Mucosa of rectum (tissue), 2 donors: ENCODE data around the gene RACK1.
"Not testable (repeated sequence)": the region's sequence is repeated elsewhere in the genome, so short reads cannot be mapped to it uniquely, and the experiment has no call there.

ENCODE experiments used
- H3K27ac ChIP-seq, 2 donors: one replicate each; pipeline ENCODE4 v1.7.0; 2013; ENCODE audit warnings: inconsistent platforms in 2 of 2, low read depth in 2 of 2, low read length in 2 of 2
- H3K27me3 ChIP-seq, 2 donors: one replicate each; pipeline ENCODE4 v1.7.0; 2013; ENCODE audit warnings: low read length in 2 of 2; ENCODE audit not compliant: control insufficient read depth in 2 of 2, insufficient read depth in 2 of 2
- H3K36me3 ChIP-seq, 2 donors: one replicate each; pipeline ENCODE4 v1.7.0; 2013; ENCODE audit warnings: low read length in 2 of 2; ENCODE audit not compliant: control insufficient read depth in 2 of 2, insufficient read depth in 2 of 2
- H3K4me1 ChIP-seq, 2 donors: one replicate each; pipeline ENCODE4 v1.7.0; 2013; ENCODE audit warnings: low read length in 2 of 2, mild to moderate bottlenecking in 1 of 2; ENCODE audit not compliant: control insufficient read depth in 2 of 2, insufficient read depth in 2 of 2
- H3K4me3 ChIP-seq, 2 donors: one replicate each; pipeline ENCODE4 v1.7.0; 2013; ENCODE audit warnings: low read length in 2 of 2
- H3K9ac ChIP-seq, 2 donors: one replicate each; pipeline ENCODE4 v1.7.0; 2013; ENCODE audit warnings: low read length in 2 of 2, low read depth in 1 of 2, mild to moderate bottlenecking in 1 of 2
- H3K9me3 ChIP-seq, 2 donors: one replicate each; pipeline ENCODE4 v1.7.0; 2013; ENCODE audit warnings: low read length in 2 of 2; ENCODE audit not compliant: control insufficient read depth in 2 of 2
- donor health status: healthy.
- donor health status: Normal muscosa, but diverticular disease.

The RACK1 gene

DNA sequence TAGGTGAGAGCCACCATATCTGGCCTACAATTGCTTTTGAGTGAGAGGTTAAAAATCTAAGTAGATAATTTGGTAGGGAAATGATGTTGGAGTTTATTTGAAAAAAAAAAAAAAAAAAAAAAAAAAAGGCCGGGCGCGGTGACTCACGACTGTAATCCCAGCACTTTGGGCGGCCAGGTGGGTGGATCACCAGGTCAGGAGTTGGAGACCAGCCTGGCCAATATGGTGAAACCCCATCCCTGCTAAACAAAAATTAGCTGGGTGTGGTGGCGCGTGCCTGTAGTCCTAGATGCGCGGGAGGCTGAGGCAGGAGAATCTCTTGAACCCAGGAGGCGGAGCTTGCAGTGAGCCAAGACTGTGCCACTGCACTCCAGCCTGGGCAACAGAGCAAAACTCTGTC, 29.5 kb downstream of the RACK1 start:
- H3K9me3 ChIP-seq, H3K4me3 ChIP-seq, H3K27ac ChIP-seq, H3K36me3 ChIP-seq, H3K27me3 ChIP-seq, H3K9ac ChIP-seq: not testable (repeated sequence)
- H3K4me1 ChIP-seq: peaks cover 10 to 11% of the 10 kb centered on the region in 2 donors

GRCh38 chr5:181212934-181213333, 30.8 kb downstream of the RACK1 start:
- H3K9ac ChIP-seq: no peak overlapping the region
- no peak overlapping the region for H3K4me3 ChIP-seq
- H3K9me3 ChIP-seq: no peaks in the 10 kb centered on the region
- no peak overlapping the region for H3K27ac ChIP-seq
- peaks cover 7 to 10% of the 10 kb centered on the region in 2 donors for H3K4me1 ChIP-seq
- no peaks in the 10 kb centered on the region for H3K27me3 ChIP-seq
- H3K36me3 ChIP-seq: no peaks in the 10 kb centered on the region

DNA sequence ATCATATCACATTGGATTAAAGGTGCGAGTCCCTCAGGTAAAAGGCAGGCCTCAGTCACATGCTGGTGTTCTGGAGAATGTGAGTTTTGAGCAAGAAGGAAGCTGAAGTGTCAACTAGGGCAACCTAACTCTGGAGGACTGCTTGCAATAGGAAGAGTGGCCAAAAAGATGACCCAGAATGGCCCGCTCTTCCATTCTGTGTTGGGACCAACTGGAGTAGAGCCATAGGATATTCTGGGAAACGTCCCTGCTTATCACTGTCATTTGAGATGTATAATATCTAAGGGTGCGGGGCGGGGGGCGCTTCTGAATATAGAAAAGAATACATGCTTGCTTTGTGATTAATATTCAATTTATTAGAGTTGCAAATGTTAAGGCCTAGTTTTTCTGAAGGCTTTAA, 31.6 kb downstream of the RACK1 start:
- Histone ChIP-seq H3K4me1 (peaks cover 0 to 6% of the 10 kb centered on the region in 2 donors), H3K36me3 (no peaks in the 10 kb centered on the region), H3K27ac (no peak overlapping the region), H3K4me3 (no peak overlapping the region), H3K9ac (no peak overlapping the region), H3K9me3 (no peaks in the 10 kb centered on the region), H3K27me3 (no peaks in the 10 kb centered on the region)

DNA sequence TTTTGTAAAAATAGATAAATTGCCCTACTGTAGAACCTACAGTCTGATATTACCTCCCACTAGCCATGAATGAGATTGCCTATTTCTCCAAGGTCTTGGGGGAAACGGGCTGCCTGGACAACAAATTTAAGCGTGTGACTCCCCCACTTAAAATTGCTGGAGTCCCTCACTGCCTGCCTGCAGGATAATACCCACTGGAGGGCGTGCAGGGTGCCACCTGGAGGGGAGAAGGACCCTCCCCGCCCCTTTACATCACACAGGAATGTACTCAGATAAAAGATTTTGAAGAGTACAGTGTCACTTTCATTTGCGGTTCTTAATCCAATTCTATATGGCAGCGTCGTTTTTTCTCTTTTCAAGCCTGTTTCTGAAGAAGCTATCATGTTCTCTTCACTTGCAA, 32.5 kb downstream of the RACK1 start:
- peaks cover 4% of the 10 kb centered on the region in 2 donors for H3K4me1 ChIP-seq
- no peak overlapping the region for H3K9ac ChIP-seq
- H3K9me3 ChIP-seq: no peaks in the 10 kb centered on the region
- no peaks in the 10 kb centered on the region for H3K27me3 ChIP-seq
- no peak overlapping the region for H3K4me3 ChIP-seq
- no peaks in the 10 kb centered on the region for H3K36me3 ChIP-seq
- no peak overlapping the region for H3K27ac ChIP-seq

GRCh38 chr5:181210698-181211097, 33.0 kb downstream of the RACK1 start:
- not testable (repeated sequence) for H3K4me3 ChIP-seq, H3K36me3 ChIP-seq, H3K27ac ChIP-seq, H3K27me3 ChIP-seq, H3K9me3 ChIP-seq, H3K9ac ChIP-seq, H3K4me1 ChIP-seq

DNA sequence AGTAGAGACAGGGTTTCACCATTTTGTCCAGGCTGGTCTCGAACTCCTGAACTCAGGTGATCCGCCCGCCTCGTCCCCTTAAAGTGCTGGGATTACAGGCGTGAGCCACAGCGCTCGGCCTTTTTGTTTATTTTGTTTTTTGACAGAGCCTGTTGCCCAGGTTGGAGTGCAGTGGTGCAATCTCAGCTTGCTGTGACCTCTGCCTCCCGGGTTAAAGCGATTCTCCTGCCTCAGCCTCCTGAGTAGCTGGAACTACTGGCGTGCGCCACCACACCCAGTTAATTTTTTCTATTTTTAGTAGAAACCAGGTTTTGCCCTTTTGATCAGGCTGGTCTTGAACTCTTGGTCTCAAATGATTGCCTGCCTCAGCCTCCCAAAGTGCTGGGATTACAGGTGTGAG, 33.6 kb downstream of the RACK1 start:
- H3K9me3 ChIP-seq: not testable (repeated sequence)

DNA sequence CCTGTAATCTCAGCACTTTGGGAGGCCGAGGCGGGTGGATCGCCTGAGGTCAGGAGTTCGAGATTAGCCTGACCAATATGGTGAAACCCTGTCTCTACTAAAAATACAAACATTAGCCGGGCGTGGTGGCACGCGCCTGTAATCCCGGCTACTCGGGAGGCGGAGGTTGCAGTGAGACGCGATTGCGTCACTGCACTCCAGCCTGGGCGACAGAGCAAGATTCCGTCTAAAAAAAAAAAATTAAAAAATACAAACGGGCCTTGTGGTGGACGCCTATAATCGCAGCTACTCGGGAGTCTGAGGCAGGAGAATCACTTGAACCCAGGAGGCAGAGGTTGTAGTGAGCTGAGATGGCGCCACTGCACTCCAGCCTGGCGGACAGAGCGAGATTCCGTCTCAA, 34.7 kb downstream of the RACK1 start:
- not testable (repeated sequence) for H3K27me3 ChIP-seq, H3K4me3 ChIP-seq, H3K36me3 ChIP-seq, H3K27ac ChIP-seq, H3K9me3 ChIP-seq, H3K9ac ChIP-seq
- H3K4me1 ChIP-seq: peaks cover 17% of the 10 kb centered on the region in 2 donors

More for the DNA sequence above, 33.6 kb downstream of the RACK1 start:
- not testable (repeated sequence) for H3K9ac ChIP-seq, H3K4me3 ChIP-seq, H3K36me3 ChIP-seq, H3K27ac ChIP-seq, H3K27me3 ChIP-seq
- peaks cover 13% of the 10 kb centered on the region in 2 donors for H3K4me1 ChIP-seq

DNA sequence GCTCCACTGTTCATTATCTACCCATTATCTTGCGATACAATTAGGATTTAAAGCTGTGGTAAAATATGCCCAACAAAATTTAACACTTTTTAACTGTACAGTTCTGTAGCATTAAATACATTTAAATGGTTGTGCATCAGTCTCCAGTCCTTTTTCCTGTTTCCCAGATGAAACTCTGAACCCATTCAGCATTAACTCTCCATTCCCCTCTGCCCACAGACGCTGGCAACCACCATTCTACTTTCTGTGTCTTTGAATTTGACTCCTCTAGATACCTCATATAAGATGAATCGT, 35.8 kb downstream of the RACK1 start:
- Histone ChIP-seq H3K4me3 (peak overlapping the region; percentile 62 to 79), H3K4me1 (peaks cover 17 to 22% of the 10 kb centered on the region in 2 donors), H3K36me3 (no peaks in the 10 kb centered on the region), H3K27me3 (peaks cover 0 to 7% of the 10 kb centered on the region in 2 donors), H3K27ac (no peak overlapping the region), H3K9me3 (no peaks in the 10 kb centered on the region), H3K9ac (no peak overlapping the region)

DNA sequence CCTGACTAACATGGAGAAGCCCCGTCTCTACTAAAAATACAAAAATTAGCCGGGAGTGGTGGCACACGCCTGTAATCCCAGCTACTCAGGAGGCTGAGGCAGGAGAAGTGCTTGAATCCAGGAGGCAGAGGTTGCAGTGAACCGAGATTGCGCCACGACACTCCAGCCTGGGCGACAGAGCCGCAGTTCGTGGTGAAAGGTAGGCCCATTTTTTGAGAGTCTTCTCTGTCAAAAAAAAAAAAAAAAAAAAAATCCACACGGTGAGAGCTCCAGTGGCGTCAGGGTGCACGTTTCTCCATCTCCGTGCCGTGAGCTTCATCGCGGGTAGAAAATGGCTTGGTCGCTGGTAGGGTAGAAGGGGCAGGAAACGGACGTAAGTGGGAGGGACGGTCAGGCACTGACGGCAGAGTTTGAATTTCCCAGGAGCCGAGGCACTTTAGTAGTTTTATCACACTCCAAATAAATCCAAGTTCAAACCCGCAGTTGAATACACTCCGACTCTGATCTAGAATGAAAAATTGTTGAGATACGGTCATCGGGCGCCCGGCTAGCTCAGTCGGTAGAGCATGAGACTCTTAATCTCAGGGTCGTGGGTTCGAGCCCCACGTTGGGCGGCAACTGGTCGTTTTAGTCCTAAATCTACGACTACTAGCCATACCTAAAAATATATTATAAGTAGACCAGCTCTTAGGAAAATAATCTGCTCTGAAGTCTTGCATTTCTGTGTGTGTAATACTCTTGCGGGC, 36.3 kb downstream of the RACK1 start:
- peaks cover 0 to 7% of the 10 kb centered on the region in 2 donors for H3K27me3 ChIP-seq
- peak overlapping the region; percentile 30 to 52 for H3K9ac ChIP-seq
- H3K36me3 ChIP-seq: no peaks in the 10 kb centered on the region
- peak overlapping the region; percentile 62 to 79 for H3K4me3 ChIP-seq
- no peaks in the 10 kb centered on the region for H3K9me3 ChIP-seq
- peak overlapping the region; percentile 31 to 38 for H3K27ac ChIP-seq
- peaks cover 17 to 26% of the 10 kb centered on the region in 2 donors for H3K4me1 ChIP-seq

- peaks cover 17 to 33% of the 10 kb centered on the region in 2 donors for H3K4me1 ChIP-seq
- no peaks in the 10 kb centered on the region for H3K9me3 ChIP-seq
- H3K27me3 ChIP-seq: peaks cover 0 to 7% of the 10 kb centered on the region in 2 donors
- no peak overlapping the region for H3K27ac ChIP-seq
- peak overlapping the region; percentile 16 to 20 for H3K9ac ChIP-seq
- peak overlapping the region; percentile 58 to 79 for H3K4me3 ChIP-seq
- no peaks in the 10 kb centered on the region for H3K36me3 ChIP-seq
These were observed 37.7 kb downstream of the RACK1 start for GRCh38 chr5:181205761-181206649.
